H1 (cell line): ENCODE data around the gene DCUN1D2. TPM values are rescaled to one million over a fixed set of nuclear protein-coding genes. Genes with fewer than 3 reads are reported as not detected.

Experiments used
- CBX8 ChIP-seq: fragments of 300-800, 300-1000 bp; sonication (generic); IDR thresholded peaks from 2 replicates; pipeline ENCODE4 v1.7.1; 2016; ENCODE audit warnings: low read depth, low read length, borderline replicate concordance
- CHD2 ChIP-seq: IDR thresholded peaks from 2 replicates; pipeline ENCODE4 v1.6.1; 2012; ENCODE audit warnings: low read length, improper control_type of control experiment
- JUN ChIP-seq: IDR thresholded peaks from 2 replicates; pipeline ENCODE4 v1.6.1; 2011; ENCODE audit warnings: low read depth, mild to moderate bottlenecking, improper control_type of control experiment, low read length
- ZNF274 ChIP-seq: IDR thresholded peaks from 2 replicates; pipeline ENCODE4 v1.7.0; 2012; ENCODE audit warnings: low read length, borderline replicate concordance; ENCODE audit errors: extremely low read depth
- polyA plus RNA-seq, 7 experiments: library from polyadenylated mRNA; depleted of rRNA in 3 of 7; stranded (reverse) in 5 of 7; unstranded in 2 of 7; fragments of >200 nt in 5 of 7; fragments of 200-250 nt in 2 of 7; gene quantifications; 1 replicate in 5 of 7; 2 replicates in 1 of 7; 4 replicates in 1 of 7; pipeline versions ENCODE4 v1.2.1 to v1.2.3, GENCODE V29; 2011 to 2013; ENCODE audit warnings: missing spikeins in 2 of 7, mixed read lengths in 2 of 7
- total RNA-seq: library from RNA; stranded (reverse); fragmentation: NEBNext Ultra II Directional; extraction: Animal tissue kit (Norgen Biotek cat#: 25700); gene quantifications from 2 replicates; pipeline ENCODE4 v1.2.1, GENCODE V29; 2021
- TF ChIP-seq, protein P1 (sequence below): fragments of 300-600 bp; sonication (generic); IDR thresholded peaks from 2 replicates; pipeline ENCODE4 v1.7.1; 2012; ENCODE audit warnings: low read length, moderate library complexity, mild to moderate bottlenecking, inconsistent platforms; ENCODE audit not compliant: insufficient replicate concordance

Gene DCUN1D2
- total and polyA plus RNA-seq, 2 of the 8 experiments (the other 6 are each of a cell fraction or from before 2014, with no cell fraction given): 19.5 to 35.3 TPM

GRCh38 chr13:113447596-113447995, 42.9 kb downstream of the DCUN1D2 start (continued):
- TF ChIP-seq, protein P1, sequence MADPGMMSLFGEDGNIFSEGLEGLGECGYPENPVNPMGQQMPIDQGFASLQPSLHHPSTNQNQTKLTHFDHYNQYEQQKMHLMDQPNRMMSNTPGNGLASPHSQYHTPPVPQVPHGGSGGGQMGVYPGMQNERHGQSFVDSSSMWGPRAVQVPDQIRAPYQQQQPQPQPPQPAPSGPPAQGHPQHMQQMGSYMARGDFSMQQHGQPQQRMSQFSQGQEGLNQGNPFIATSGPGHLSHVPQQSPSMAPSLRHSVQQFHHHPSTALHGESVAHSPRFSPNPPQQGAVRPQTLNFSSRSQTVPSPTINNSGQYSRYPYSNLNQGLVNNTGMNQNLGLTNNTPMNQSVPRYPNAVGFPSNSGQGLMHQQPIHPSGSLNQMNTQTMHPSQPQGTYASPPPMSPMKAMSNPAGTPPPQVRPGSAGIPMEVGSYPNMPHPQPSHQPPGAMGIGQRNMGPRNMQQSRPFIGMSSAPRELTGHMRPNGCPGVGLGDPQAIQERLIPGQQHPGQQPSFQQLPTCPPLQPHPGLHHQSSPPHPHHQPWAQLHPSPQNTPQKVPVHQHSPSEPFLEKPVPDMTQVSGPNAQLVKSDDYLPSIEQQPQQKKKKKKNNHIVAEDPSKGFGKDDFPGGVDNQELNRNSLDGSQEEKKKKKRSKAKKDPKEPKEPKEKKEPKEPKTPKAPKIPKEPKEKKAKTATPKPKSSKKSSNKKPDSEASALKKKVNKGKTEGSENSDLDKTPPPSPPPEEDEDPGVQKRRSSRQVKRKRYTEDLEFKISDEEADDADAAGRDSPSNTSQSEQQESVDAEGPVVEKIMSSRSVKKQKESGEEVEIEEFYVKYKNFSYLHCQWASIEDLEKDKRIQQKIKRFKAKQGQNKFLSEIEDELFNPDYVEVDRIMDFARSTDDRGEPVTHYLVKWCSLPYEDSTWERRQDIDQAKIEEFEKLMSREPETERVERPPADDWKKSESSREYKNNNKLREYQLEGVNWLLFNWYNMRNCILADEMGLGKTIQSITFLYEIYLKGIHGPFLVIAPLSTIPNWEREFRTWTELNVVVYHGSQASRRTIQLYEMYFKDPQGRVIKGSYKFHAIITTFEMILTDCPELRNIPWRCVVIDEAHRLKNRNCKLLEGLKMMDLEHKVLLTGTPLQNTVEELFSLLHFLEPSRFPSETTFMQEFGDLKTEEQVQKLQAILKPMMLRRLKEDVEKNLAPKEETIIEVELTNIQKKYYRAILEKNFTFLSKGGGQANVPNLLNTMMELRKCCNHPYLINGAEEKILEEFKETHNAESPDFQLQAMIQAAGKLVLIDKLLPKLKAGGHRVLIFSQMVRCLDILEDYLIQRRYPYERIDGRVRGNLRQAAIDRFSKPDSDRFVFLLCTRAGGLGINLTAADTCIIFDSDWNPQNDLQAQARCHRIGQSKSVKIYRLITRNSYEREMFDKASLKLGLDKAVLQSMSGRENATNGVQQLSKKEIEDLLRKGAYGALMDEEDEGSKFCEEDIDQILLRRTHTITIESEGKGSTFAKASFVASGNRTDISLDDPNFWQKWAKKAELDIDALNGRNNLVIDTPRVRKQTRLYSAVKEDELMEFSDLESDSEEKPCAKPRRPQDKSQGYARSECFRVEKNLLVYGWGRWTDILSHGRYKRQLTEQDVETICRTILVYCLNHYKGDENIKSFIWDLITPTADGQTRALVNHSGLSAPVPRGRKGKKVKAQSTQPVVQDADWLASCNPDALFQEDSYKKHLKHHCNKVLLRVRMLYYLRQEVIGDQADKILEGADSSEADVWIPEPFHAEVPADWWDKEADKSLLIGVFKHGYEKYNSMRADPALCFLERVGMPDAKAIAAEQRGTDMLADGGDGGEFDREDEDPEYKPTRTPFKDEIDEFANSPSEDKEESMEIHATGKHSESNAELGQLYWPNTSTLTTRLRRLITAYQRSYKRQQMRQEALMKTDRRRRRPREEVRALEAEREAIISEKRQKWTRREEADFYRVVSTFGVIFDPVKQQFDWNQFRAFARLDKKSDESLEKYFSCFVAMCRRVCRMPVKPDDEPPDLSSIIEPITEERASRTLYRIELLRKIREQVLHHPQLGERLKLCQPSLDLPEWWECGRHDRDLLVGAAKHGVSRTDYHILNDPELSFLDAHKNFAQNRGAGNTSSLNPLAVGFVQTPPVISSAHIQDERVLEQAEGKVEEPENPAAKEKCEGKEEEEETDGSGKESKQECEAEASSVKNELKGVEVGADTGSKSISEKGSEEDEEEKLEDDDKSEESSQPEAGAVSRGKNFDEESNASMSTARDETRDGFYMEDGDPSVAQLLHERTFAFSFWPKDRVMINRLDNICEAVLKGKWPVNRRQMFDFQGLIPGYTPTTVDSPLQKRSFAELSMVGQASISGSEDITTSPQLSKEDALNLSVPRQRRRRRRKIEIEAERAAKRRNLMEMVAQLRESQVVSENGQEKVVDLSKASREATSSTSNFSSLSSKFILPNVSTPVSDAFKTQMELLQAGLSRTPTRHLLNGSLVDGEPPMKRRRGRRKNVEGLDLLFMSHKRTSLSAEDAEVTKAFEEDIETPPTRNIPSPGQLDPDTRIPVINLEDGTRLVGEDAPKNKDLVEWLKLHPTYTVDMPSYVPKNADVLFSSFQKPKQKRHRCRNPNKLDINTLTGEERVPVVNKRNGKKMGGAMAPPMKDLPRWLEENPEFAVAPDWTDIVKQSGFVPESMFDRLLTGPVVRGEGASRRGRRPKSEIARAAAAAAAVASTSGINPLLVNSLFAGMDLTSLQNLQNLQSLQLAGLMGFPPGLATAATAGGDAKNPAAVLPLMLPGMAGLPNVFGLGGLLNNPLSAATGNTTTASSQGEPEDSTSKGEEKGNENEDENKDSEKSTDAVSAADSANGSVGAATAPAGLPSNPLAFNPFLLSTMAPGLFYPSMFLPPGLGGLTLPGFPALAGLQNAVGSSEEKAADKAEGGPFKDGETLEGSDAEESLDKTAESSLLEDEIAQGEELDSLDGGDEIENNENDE: no peak
- TF ChIP-seq CBX8 (no peak), CHD2 (no peak), ZNF274 (no peak), JUN (no peak)
